Thyroid gland (tissue), 4 donors: ENCODE data around the gene KCNJ6.

ENCODE experiments used
- POLR2A ChIP-seq, 2 donors: fragments of 450-650 bp; IDR thresholded peaks; one replicate each; pipeline ENCODE4 v1.6.1; 2017; ENCODE audit warnings: antibody characterized with exemption in 2 of 2, mild to moderate bottlenecking in 2 of 2, moderate library complexity in 1 of 2
- TF ChIP-seq, protein P1 (sequence below), 6 experiments: fragments of 200-600 bp in 3 of 6; fragments of 450-650 bp in 3 of 6; sonication (generic) in 3 of 6; IDR thresholded peaks; one replicate each; pipeline ENCODE4 v1.5.1; 2016 to 2019; ENCODE audit warnings: antibody characterized with exemption in 6 of 6, mild to moderate bottlenecking in 2 of 6, inconsistent platforms in 1 of 6, moderate library complexity in 1 of 6

DNA sequence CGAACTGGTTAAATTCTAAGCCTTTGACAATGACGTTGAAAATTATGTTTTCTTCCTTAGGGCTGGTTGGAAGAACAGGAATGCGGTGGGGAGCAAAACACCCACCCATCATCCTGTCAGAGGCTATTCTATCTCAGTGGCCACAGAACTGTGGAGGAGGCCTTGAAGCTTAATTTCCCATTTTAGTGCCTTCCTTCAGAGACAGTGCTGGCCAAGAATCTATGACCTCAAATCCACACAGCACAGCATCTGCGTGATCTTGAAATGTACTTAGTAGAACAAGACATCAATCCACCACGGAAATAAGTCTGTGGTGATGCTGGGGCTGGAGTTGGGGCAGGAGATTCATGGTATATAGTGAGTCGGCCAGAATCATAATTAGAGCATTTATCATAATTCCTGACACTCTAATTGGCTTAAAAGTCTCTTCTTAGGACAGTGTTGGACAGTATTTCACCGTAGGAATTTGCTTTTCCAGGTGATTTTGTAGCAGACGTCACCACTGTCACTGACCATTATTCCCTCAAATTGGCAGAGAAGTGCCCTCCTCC is 113.1 kb downstream of the KCNJ6 start:
- TF ChIP-seq, protein P1, sequence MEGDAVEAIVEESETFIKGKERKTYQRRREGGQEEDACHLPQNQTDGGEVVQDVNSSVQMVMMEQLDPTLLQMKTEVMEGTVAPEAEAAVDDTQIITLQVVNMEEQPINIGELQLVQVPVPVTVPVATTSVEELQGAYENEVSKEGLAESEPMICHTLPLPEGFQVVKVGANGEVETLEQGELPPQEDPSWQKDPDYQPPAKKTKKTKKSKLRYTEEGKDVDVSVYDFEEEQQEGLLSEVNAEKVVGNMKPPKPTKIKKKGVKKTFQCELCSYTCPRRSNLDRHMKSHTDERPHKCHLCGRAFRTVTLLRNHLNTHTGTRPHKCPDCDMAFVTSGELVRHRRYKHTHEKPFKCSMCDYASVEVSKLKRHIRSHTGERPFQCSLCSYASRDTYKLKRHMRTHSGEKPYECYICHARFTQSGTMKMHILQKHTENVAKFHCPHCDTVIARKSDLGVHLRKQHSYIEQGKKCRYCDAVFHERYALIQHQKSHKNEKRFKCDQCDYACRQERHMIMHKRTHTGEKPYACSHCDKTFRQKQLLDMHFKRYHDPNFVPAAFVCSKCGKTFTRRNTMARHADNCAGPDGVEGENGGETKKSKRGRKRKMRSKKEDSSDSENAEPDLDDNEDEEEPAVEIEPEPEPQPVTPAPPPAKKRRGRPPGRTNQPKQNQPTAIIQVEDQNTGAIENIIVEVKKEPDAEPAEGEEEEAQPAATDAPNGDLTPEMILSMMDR (IDR thresholded peaks at IDR 0.05) = no peak
- TF ChIP-seq POLR2A (IDR thresholded peaks at IDR 0.05) = no peak
